ENCODE results near the gene PTK7.

DNA sequence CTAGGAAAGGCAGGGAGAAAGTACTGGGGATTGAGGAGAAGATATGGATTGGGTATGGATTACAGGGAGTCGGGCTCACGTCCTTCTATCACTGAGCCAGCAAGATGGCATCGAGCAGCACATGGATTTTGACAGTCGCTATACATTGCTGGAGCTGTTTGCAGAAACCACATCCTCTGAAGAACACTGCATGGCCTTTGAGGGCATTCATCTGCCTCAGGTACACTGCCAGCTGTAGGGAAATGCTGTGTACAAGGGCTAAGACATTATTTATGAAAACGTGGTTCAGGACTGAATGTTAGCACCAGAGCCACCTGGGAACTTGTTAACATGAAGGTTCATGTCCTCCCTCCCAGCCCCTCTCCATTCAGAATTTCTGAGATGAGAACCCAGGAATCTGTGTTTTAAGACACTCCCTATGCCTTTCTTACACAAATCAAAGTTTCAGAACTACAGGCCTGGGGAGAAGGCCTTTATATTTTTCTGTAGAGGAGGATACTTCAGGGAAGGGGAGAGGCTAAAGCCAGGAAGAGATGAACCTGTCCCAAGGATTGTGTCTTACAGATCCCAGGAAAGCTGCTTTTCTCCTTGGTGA lies 109.4 kb downstream of the PTK7 start:
- TF ChIP-seq CEBPB (IDR thresholded peaks at IDR 0.05; ENCODE audit: low read depth, low read length) (no peak), ZNF274 (IDR thresholded peaks at IDR 0.05; ENCODE audit: borderline replicate concordance, extremely low read depth, low read length) (no peak), POLR2A (IDR thresholded peaks at IDR 0.05; ENCODE audit: control extremely low read depth in 1 of 2, low read depth in 2 of 2, low read length in 2 of 2) (no peak)
- TF ChIP-seq, protein P1, sequence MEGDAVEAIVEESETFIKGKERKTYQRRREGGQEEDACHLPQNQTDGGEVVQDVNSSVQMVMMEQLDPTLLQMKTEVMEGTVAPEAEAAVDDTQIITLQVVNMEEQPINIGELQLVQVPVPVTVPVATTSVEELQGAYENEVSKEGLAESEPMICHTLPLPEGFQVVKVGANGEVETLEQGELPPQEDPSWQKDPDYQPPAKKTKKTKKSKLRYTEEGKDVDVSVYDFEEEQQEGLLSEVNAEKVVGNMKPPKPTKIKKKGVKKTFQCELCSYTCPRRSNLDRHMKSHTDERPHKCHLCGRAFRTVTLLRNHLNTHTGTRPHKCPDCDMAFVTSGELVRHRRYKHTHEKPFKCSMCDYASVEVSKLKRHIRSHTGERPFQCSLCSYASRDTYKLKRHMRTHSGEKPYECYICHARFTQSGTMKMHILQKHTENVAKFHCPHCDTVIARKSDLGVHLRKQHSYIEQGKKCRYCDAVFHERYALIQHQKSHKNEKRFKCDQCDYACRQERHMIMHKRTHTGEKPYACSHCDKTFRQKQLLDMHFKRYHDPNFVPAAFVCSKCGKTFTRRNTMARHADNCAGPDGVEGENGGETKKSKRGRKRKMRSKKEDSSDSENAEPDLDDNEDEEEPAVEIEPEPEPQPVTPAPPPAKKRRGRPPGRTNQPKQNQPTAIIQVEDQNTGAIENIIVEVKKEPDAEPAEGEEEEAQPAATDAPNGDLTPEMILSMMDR (IDR thresholded peaks at IDR 0.05; ENCODE audit: control extremely low read depth in 1 of 3, insufficient read depth in 1 of 3, low read depth in 1 of 3, low read length in 3 of 3) = no peak
